Neural cell (in vitro differentiated cells): ENCODE data around the gene TAB3. TPM values are rescaled to one million over a fixed set of nuclear protein-coding genes. Genes with fewer than 3 reads are reported as not detected.

Source experiments
- H2AFZ ChIP-seq: fragments of 200-600, 300-800 bp; sonication (generic), shearing (Covaris generic); 2 replicates; pipeline ENCODE4 v1.6.0; 2014; ENCODE audit warnings: low read depth, mild to moderate bottlenecking, antibody characterized with exemption, low read length, moderate library complexity
- H3F3A ChIP-seq: fragments of 200-600 bp; shearing (Covaris generic); 2 replicates; pipeline ENCODE4 v1.6.1; 2016; ENCODE audit warnings: mild to moderate bottlenecking, moderate library complexity, mixed read lengths, antibody characterized with exemption, low read length; ENCODE audit not compliant: insufficient read depth, poor library complexity, severe bottlenecking
- H3K27ac ChIP-seq: fragments of 200-600, 300-800 bp; sonication (generic), shearing (Covaris generic); 2 replicates; pipeline ENCODE4 v1.5.1; 2014; ENCODE audit warnings: mild to moderate bottlenecking, low read length, moderate library complexity
- H3K27me3 ChIP-seq: fragments of 300-800, 200-600 bp; sonication (generic), shearing (Covaris generic); 2 replicates; pipeline ENCODE4 v1.6.0; 2014; ENCODE audit warnings: mild to moderate bottlenecking, low read depth, low read length, moderate library complexity; ENCODE audit not compliant: insufficient read depth
- H3K36me3 ChIP-seq: fragments of 300-800, 200-600 bp; sonication (generic), shearing (Covaris generic); 2 replicates; pipeline ENCODE4 v1.5.1; 2014; ENCODE audit warnings: mild to moderate bottlenecking, antibody characterized with exemption, low read length, moderate library complexity; ENCODE audit not compliant: insufficient read depth
- H3K4me2 ChIP-seq: fragments of 300-800, 200-600 bp; sonication (generic), shearing (Covaris generic); 2 replicates; pipeline ENCODE4 v1.6.0; 2014; ENCODE audit warnings: mild to moderate bottlenecking, low read length
- H3K4me3 ChIP-seq: fragments of 300-800, 200-600 bp; sonication (generic), shearing (Covaris generic); 2 replicates; pipeline ENCODE4 v1.5.1; 2014; ENCODE audit warnings: mild to moderate bottlenecking, low read length, moderate library complexity
- H3K79me2 ChIP-seq: fragments of 200-600 bp; shearing (Covaris generic); replicated peaks from 2 replicates; pipeline ENCODE4 v1.6.0; 2014; ENCODE audit warnings: mild to moderate bottlenecking, low read length, moderate library complexity; ENCODE audit not compliant: insufficient read depth
- H3K9ac ChIP-seq: fragments of 300-800, 200-600 bp; sonication (generic), shearing (Covaris generic); 2 replicates; pipeline ENCODE4 v1.6.1; 2016; ENCODE audit warnings: mild to moderate bottlenecking, low read length, mixed read lengths
- H3K9me2 ChIP-seq: fragments of 200-600 bp; shearing (Covaris generic); 2 replicates; pipeline ENCODE4 v1.6.1; 2016; ENCODE audit warnings: mild to moderate bottlenecking, low read length, mixed read lengths; ENCODE audit not compliant: insufficient read depth
- H3K9me3 ChIP-seq: fragments of 200-600, 300-800 bp; sonication (generic), shearing (Covaris generic); 2 replicates; pipeline ENCODE4 v1.6.1; 2016; ENCODE audit warnings: mild to moderate bottlenecking, mixed run types, low read length, moderate library complexity, mixed read lengths
- H4K20me1 ChIP-seq: fragments of 200-600 bp; shearing (Covaris generic); 2 replicates; pipeline ENCODE4 v1.6.1; 2016; ENCODE audit warnings: mild to moderate bottlenecking, mixed run types; ENCODE audit not compliant: insufficient read depth
- EP300 ChIP-seq: fragments of 450-650 bp; conservative IDR thresholded peaks from 2 replicates; pipeline ENCODE4 v1.6.1; 2014; ENCODE audit warnings: antibody characterized with exemption, mild to moderate bottlenecking, moderate library complexity; ENCODE audit not compliant: poor library complexity, severe bottlenecking
- EZH2 ChIP-seq: fragments of 200-600, 300-800 bp; shearing (Covaris generic), sonication (generic); IDR thresholded peaks from 2 replicates; pipeline ENCODE4 v1.6.1; 2014; ENCODE audit warnings: antibody characterized with exemption, low read length, borderline replicate concordance, mild to moderate bottlenecking; ENCODE audit not compliant: insufficient read depth, poor library complexity, severe bottlenecking
- MXI1 ChIP-seq: fragments of 450-650 bp; conservative IDR thresholded peaks from 2 replicates; pipeline ENCODE4 v1.6.1; 2014; ENCODE audit warnings: antibody characterized with exemption, mild to moderate bottlenecking; ENCODE audit not compliant: poor library complexity, severe bottlenecking
- POLR2AphosphoS5 ChIP-seq: IDR thresholded peaks from 2 replicates; pipeline ENCODE4 v1.6.1; 2012
- RAD21 ChIP-seq: fragments of 450-650 bp; conservative IDR thresholded peaks from 2 replicates; pipeline ENCODE4 v1.6.1; 2014; ENCODE audit warnings: antibody characterized with exemption, mild to moderate bottlenecking, moderate library complexity
- SMC3 ChIP-seq: fragments of 450-650 bp; conservative IDR thresholded peaks from 2 replicates; pipeline ENCODE4 v1.6.1; 2014; ENCODE audit warnings: antibody characterized with exemption, mild to moderate bottlenecking, moderate library complexity; ENCODE audit not compliant: poor library complexity
- TAF1 ChIP-seq: IDR thresholded peaks from 2 replicates; pipeline ENCODE4 v1.6.1; 2012; ENCODE audit warnings: low read depth
- polyA plus RNA-seq: library from polyadenylated mRNA; depleted of rRNA; stranded (reverse); fragments of >200 nt; gene quantifications from 2 replicates; pipeline ENCODE4 v1.2.3, GENCODE V29; 2014
- TF ChIP-seq, protein P1 (sequence below): IDR thresholded peaks from 2 replicates; pipeline ENCODE4 v1.6.1; 2012; ENCODE audit warnings: borderline replicate concordance
- TF ChIP-seq, protein P2 (sequence below): fragments of 450-650 bp; IDR thresholded peaks from 2 replicates; pipeline ENCODE4 v1.5.1; 2014; ENCODE audit warnings: antibody characterized with exemption, mild to moderate bottlenecking, moderate library complexity; ENCODE audit not compliant: poor library complexity, severe bottlenecking

The TAB3 gene
- polyA plus RNA-seq, 1 donor from 2014 or later, result 28.7 TPM

DNA sequence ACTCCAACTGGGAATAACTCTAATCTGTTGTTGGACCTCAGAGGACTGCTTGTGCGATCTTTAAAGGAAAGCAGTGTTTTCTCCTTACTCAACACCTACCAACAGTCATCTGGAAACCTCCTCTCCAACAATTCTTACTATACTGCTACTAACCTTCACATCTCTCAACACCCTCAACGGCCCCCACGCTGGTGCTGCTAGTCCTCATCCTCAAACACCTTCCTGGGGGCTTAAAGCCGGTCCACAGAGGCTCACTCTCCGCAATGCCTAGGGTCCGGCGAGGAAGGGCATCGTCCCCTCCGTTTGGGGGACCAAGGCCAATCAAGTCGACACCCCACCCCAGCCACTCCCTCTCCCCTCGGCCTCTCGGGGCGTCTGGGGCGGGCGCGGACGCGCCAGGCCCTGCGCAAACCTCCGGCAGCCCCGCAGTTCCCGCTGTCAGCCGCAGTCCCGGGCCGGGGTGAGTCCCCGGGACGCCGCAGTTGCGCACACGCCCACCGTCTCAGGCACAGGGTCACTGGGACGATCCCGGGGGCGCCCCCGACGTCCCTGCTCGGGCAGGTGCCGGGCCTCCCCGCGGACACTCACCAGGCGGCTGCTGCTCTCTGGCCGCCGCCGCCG lies 418 bp downstream of the TAB3 start:
- H3K27ac ChIP-seq, result peak overlapping the region; percentile 51
- H3K9ac ChIP-seq, result peak overlapping the region; percentile 77
- H4K20me1 ChIP-seq, result no peaks in the 10 kb centered on the region
- no peaks in the 10 kb centered on the region for H3K9me3 ChIP-seq
- no peak overlapping the region for H2AFZ ChIP-seq
- H3K36me3 ChIP-seq, result no peaks in the 10 kb centered on the region
- H3K79me2 ChIP-seq, result peaks cover 14% of the 10 kb centered on the region
- no peaks in the 10 kb centered on the region for H3K27me3 ChIP-seq
- TF ChIP-seq POLR2AphosphoS5, result no peak
- TF ChIP-seq MXI1, result peak; percentile 25
- no peaks in the 10 kb centered on the region for H3K9me2 ChIP-seq
- H3K4me3 ChIP-seq, result peak overlapping the region; percentile 81
- H3K4me2 ChIP-seq, result peak overlapping the region; percentile 68
- no peaks in the 10 kb centered on the region for H3F3A ChIP-seq

DNA sequence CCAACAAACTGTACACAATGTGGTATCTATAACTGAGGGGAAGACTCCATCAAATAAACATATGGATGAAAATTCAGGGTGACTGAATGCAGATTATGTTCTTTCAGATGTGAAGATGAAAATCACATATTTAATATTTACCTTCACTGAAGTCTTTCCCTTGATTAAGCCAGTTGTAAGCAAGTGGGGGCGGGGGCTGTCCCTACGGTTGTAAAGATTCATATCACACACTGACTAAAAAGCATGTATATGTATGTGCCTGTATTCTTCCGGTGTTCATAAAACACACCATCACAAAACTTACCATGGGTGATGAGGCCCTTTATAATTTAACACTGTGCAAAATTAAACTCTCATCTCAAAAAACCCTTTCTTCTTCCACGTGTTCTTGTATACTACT lies 1.3 kb downstream of the TAB3 start:
- no peaks in the 10 kb centered on the region for H3K9me2 ChIP-seq

More for the DNA sequence above, 1.3 kb downstream of the TAB3 start:
- H3F3A ChIP-seq, result no peaks in the 10 kb centered on the region
- peak overlapping the region; percentile 81 for H3K4me3 ChIP-seq
- H3K27me3 ChIP-seq, result no peaks in the 10 kb centered on the region
- no peaks in the 10 kb centered on the region for H4K20me1 ChIP-seq
- H3K9me3 ChIP-seq, result no peaks in the 10 kb centered on the region
- peak overlapping the region; percentile 68 for H3K4me2 ChIP-seq
- H3K36me3 ChIP-seq, result no peaks in the 10 kb centered on the region
- TF ChIP-seq, protein P1, sequence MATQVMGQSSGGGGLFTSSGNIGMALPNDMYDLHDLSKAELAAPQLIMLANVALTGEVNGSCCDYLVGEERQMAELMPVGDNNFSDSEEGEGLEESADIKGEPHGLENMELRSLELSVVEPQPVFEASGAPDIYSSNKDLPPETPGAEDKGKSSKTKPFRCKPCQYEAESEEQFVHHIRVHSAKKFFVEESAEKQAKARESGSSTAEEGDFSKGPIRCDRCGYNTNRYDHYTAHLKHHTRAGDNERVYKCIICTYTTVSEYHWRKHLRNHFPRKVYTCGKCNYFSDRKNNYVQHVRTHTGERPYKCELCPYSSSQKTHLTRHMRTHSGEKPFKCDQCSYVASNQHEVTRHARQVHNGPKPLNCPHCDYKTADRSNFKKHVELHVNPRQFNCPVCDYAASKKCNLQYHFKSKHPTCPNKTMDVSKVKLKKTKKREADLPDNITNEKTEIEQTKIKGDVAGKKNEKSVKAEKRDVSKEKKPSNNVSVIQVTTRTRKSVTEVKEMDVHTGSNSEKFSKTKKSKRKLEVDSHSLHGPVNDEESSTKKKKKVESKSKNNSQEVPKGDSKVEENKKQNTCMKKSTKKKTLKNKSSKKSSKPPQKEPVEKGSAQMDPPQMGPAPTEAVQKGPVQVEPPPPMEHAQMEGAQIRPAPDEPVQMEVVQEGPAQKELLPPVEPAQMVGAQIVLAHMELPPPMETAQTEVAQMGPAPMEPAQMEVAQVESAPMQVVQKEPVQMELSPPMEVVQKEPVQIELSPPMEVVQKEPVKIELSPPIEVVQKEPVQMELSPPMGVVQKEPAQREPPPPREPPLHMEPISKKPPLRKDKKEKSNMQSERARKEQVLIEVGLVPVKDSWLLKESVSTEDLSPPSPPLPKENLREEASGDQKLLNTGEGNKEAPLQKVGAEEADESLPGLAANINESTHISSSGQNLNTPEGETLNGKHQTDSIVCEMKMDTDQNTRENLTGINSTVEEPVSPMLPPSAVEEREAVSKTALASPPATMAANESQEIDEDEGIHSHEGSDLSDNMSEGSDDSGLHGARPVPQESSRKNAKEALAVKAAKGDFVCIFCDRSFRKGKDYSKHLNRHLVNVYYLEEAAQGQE, result no peak
- TF ChIP-seq, protein P2, sequence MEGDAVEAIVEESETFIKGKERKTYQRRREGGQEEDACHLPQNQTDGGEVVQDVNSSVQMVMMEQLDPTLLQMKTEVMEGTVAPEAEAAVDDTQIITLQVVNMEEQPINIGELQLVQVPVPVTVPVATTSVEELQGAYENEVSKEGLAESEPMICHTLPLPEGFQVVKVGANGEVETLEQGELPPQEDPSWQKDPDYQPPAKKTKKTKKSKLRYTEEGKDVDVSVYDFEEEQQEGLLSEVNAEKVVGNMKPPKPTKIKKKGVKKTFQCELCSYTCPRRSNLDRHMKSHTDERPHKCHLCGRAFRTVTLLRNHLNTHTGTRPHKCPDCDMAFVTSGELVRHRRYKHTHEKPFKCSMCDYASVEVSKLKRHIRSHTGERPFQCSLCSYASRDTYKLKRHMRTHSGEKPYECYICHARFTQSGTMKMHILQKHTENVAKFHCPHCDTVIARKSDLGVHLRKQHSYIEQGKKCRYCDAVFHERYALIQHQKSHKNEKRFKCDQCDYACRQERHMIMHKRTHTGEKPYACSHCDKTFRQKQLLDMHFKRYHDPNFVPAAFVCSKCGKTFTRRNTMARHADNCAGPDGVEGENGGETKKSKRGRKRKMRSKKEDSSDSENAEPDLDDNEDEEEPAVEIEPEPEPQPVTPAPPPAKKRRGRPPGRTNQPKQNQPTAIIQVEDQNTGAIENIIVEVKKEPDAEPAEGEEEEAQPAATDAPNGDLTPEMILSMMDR, result no peak
- TF ChIP-seq TAF1 (no peak), POLR2AphosphoS5 (no peak), EP300 (no peak), SMC3 (no peak), RAD21 (no peak), MXI1 (no peak), EZH2 (no peak)
- H3K9ac ChIP-seq, result peak overlapping the region; percentile 77
- peaks cover 16% of the 10 kb centered on the region for H3K79me2 ChIP-seq
- no peak overlapping the region for H3K27ac ChIP-seq
- H2AFZ ChIP-seq, result no peak overlapping the region
